CD4-positive, alpha-beta T cell treated with Interleukin-21 for 1 hour (primary cell): ENCODE measurements around the gene SLC25A13.
"Not testable (repeated sequence)": the region's sequence is repeated elsewhere in the genome, so short reads cannot be mapped to it uniquely, and the experiment has no call there.

Experiments used
- DNase-seq: peaks from one replicate; pipeline ENCODE4 v3.0.0-alpha.2; 2020

SLC25A13 gene

DNA sequence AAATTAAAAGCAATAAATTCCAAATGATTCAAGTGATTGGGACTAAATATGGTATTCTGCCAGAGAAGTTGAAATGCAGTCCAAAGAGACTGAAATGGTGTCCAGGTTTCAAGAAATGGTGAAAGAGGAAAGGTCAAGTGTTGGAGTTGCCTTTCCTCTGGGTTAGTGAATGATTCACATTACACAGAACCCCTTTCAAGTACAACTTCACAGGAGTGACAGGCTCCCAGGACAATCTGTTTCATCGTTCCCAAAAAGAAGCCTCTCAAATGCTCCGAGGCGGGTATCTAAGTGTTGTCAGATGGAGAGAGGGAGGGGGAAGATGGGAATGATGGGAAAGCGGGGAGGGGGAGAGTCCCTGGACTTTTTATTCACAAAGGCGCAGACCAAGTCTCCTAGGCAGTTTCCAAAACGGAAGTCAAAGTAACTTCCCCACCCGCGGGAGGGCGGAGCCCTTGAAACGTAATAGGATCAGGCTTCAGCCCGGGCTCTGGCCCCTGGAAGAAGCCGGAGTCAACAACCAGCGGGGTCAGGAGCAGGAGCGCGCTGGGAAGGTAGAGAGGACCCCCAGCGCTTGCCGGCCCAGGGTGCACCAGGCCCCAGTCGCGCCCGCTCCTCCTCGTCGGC, 754 bp downstream of the SLC25A13 start:
- peak; percentile 47 for DNase-seq

DNA sequence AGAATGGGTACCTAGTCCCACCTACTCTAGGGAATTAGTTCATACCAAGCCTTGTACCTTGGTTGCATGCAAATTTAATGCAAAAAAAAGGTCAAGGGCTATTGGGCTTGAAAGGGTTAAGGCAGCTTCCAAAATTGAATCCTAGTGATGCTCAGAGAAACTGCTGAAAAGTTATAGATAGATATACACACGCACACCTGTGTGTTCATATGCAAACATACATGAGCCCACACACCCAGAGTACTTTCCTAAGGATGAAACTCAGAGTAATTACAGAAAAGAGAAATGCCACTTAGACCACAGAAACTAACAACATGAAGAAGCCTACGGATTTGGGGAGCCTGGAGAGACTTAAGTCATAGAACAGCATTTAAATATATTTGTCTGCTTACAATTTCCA, 1.5 kb downstream of the SLC25A13 start:
- DNase-seq = no peak

DNA sequence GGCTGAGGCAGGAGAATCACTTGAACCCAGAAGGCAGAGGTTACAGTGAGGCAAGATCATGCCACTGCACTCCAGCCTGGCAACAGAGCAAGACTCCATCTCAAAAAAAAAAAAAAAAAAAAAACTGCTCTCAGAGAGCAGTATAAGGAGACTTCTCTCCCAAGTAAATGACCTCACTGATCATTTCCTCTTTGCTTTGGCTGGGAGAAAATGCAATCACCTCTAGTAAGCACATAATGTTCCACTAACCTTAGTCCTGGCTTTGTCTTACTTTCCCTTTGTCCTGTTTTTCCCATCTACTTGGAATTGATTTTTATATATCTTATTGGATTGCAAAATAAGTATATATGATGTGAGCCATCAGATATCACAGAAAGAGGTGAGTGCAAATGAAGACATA, 2.5 kb downstream of the SLC25A13 start:
- DNase-seq = no peak

DNA sequence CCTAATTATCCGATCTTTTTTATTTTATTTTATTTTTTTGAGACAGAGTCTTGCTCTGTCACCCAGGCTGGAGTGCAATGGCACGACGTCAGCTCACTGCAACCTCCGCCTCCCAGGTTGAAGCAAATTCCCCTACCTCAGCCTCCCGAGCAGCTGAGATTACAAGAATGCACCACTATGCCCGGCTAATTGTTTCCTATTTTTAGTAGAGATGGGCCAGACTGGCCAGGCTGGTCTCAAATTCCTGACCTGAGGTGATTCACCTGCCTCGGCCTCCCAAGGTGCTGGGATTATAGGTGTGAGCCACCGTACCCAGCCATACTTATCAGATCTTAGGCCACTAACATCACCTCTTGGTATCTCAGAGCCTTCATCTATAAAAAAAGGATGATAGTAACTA, 4.9 kb downstream of the SLC25A13 start:
- no peak for DNase-seq

DNA sequence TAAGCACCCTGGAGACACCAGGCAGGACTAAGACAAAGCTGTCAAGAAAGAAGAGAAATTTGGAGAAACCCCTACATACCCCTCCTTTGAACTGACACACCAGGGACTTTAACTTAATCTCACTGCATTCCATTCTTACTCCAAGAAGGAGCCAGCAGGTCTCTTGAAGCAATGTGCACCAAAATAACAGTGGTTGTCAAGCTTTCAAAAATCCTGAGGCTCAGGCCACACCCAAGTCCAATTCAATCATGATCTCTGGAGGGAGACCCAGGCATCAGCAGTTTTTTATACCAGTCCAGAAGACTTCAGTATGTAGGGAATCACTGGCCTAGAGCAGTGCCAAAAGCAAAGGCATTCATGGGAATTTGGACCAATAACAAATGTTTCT, 6.8 kb downstream of the SLC25A13 start:
- no peak for DNase-seq

DNA sequence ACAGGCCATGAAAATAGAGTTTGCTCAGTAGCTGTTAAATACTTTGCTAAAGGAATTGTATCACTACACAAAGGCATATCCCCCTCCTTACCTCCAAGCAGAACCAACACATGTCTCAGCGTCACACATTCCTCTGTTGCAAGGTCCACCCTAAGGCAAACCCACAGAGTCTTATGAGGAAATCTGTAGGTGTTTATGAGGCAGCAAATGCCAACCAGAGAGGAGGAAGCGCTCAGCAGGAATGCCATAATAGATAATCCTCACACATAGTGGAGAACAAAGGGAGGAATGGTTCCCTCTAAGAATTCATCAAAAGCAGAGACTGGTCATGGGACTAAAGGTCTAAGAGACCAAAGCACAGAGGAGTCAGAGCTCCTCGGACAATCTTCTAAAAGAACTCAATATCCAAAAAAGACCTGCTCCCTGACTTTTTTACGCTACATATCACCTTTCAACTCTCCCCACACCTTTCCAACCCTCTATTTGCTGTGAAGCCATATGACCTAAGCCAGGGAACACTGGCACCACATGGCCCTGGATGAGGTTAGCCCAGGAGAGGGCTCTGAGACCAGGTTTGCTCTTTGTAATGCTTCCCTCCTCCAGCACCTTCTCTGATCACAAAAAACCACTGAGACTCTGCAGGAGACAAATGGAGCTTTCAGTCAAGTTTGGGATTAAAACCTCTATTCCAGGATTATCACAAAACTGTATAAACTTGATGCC, 7.3 kb downstream of the SLC25A13 start:
- DNase-seq = no peak

DNA sequence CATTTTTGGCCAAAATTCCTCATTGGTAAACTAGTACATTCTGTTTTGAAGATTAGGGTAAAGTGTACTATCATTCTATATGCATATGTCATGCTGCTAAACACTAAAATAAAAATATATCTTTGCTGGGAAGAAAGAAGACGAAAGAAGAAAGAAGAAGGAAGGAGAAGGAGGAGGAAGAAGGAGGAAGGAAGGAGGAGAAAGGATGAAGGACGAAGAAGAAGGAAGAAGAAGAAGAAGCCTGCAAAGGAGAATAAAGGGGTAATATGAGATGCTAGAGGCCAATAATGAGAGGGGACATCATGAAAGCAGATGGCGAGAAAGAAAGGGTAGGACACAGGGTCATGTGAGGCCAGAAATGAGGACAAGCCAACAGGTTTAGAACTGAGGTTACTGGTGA, 8.0 kb downstream of the SLC25A13 start:
- no peak for DNase-seq

DNA sequence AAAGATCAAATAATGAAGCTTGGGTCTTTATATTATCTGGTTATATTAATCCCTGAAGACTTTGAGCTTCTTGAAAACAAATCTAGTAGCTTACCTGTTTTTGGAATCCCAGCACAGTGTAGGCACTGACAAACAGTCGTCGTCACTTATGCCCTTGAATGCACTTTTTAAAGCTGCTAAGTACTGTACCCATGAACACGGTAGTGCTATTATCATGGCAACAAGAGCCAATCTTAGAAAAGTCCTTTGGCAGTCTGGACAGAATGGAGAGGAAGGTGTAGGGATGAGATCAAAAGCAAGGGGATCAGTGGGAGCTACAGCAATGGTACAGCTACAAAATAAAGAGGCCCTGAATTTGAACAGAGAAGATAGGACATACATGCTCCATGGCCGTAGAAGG, 9.4 kb downstream of the SLC25A13 start:
- no peak for DNase-seq

DNA sequence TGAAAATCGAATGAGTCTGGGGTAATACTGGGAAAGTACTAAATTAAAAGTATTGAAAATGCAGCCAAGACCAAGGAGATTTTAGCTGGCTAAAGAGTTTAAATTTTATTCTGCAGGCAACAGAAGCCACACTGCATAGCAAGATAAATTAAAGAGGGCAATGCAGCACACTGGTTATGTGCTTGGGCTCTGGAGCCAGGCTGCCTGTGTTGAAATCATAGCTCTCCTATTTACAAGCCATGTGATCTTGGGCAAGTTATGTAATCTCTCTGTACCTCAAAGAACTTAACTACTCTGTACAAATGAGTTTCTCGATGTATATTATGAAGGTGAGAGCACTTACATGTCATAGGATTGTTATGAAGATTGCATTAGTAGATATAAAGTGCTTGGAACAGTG, 9.9 kb downstream of the SLC25A13 start:
- no peak for DNase-seq

DNA sequence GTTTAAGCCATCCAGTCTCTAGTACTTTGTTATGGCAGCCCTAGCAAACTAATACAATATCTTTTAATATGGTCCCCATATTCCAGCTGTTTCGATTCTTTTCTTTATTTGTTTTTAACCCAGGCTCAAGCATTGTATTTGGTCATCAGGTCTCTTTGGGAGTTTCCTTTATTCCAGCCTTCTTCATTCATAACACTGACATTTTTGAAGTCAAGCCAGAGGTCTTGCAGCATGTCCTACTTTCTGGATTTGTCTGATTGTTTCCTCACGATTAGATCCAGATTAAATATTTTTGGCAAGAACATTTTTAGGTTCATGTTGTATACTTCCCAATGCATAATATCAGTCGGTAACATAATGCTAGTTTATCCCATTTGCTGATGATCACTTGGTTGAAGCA, 11.8 kb downstream of the SLC25A13 start:
- no peak for DNase-seq

DNA sequence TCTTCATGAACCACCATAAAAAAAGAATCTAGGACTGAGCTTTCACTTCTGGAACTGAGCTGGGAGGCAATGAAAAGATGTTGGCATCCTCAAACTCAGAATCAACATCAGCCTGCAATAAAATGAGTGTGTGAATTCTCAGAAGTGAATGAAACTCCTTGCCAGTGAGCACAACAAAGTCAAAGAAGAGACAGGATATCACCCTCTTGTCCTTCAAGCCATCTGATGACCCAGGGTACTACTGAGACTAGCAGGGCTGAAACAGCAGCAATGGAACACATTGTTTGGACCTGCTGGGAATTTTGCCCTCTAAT, 13.0 kb downstream of the SLC25A13 start:
- no peak for DNase-seq

DNA sequence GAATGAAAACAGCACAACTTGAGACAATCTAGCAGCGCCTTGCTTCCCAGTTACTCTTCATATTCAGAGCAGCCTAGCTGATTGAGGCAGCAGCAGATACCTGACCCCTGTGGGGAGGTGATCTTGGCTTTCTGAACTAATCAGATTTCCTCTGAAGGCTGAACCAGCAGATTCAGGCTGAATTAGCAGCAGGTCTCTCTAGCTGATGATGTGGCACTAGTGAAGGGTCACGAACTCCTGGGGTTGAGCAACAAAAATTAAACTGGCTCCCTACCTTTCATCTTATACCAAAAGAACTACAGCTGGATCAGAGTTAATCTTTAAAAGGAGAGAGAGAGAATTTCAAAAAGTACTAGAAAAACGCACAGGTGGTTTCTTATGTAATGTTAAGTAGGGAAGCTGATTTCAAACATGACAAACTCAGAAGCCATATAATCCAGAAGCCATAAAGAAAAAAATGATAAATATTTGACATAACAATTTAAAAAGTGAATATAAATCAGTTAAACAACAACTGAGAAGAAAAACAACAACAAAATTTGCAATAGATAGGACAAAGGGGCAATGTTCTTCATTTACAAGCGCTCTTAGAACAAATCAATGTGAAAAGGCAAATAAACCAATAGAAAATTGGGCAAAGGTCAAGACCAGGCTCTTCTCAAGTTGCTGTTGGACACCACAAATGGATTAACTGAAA, 13.5 kb downstream of the SLC25A13 start:
- no peak for DNase-seq

DNA sequence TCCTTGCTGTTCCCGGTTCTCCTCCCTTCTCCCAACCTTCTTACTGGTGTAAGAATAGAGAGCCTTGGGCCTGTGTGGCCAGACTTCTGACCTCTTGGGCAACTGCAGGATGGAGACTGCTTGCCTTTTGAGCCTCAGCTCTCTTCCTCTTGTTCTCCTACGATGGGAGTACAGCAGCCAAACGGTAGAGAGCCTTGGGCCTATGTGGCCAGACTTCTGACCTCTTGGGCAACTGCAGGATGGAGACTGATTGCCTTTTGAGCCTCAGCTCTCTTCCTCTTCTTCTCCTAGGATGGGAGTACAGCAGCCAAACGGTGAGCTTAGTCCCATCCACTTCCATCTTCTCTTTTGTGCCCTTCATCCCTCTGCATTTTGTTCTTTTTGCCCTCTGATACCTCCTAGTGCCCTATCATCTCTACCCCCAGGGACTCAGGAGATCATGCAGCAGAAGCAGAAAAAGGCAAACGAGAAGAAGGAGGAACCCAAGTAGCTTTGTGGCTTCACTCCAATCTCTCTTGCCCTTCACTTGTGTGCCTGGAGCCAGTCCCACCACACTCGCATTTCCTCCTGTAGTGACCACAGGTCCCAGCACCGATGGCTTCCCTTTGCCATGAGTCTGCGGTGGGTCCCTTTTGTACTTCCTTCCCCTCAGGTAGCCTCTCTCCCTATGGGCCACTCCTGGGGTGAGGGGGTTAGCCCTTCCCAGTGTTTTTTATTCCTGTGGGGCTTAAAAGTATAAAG, 15.3 kb downstream of the SLC25A13 start:
- no peak for DNase-seq

DNA sequence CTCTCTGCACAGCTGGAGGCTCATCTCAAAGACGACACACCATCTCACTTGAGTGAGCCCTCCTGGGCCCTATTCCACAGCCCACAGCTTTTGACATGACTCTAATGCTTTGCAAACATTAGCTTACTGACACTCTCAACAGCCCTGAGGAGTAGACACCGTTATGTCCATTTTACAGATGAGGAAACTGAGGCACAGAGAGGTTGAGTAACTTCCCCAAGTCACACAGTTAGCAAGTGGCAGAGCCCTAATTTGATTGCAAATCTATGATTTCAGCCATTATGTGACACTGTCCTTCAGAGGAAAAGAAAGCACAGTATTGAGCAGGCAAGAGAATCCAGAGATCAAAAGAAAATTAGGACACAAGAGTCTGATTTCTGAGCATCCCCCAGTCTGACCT, 16.0 kb downstream of the SLC25A13 start:
- DNase-seq = no peak

DNA sequence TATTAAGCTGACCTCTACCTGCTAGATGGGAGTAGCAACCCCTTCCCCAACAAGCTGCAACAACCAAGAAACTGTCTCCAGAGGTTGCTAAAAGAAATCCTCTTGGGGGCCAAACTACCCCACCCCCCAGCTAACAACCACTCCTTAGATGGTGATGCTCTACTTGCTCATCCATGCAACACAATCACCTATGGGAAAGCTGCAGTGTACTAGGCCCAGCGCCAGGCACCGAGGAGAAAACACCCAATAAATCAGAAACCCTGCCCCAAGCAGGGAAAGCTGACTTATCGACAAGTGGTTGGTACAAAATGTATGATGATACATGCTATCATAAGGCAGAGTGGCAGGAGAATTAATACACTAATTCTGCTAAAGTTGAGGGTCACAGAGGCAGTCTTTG, 17.3 kb downstream of the SLC25A13 start:
- no peak for DNase-seq

DNA sequence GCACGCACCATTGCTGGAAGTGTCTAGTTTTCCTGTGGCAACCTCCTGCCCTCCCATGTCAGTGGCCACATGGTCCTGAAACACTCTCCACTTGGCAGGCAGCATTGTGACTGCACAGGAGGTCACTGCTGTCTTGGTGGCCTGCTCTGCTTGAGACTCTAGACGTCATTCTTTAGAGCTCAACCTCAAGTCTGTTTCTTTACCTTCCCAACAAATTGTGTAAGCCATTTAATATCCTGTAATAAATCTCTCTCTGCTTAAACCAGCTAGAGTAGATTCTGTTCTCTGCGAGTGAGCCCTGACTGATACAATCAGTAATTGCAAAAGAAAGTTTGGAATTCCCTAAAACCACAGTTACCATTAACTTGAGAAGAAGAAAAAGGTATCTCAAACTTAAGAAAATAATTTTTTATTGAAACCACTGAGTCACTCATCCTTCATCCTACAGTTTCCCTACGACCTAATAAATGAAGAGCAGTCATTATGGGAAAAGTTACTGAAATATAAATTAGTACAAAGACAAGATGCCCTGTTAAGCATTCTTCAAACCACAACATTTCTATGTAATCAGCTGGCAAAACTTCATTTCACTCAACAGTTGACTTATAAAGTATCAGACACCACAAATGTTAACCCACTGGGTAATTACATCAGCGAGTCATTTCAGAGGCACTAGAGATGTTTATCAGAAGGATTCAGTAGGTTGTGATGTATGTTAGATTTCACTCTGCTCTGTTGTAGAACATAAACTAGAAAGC, 18.0 kb downstream of the SLC25A13 start:
- no peak for DNase-seq

DNA sequence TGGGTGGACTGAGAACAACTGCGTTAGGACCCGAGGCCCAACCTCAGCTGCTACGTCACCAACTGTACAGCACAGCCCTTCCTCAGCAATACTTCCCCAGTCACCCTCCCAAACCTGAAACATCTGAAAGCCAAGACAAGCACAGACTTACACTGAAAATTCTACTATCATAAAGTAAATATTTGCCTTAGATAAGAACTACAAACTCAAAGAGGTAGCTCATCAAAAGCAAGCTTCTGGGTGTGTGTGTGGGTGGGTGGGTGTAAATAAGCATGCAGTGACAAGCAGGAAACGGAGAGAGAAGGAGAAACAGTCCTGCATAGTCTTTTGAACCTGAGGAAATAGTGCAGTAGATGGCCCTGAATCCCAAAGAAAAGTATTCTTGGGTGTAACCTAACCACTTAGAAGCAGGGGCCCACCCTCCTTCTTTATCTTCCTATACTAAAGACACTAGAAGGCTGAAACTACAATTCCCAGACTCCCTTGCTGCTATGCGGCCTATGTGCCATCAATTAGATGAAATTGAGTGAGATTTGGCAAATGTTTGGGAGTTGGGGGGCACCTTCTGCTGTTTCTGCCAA, 18.7 kb downstream of the SLC25A13 start:
- DNase-seq = no peak

DNA sequence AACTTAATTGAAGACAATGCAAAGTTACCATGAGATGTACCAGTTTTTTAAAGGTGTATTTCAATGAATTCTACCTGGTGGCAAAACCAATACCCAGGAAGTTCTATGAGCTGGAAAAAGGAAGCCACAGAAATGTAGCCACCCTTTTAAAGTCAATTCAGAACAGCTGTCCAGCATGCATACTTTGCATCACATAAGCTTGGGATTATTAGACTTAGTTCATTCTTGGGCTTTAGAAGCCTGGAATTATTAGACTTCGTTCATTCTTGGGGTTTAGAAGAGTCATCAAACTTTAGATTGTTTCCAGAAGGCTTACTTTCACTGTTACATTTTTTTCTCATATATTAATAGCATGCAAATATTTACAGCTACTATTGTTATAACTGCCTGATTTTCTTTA, 20.9 kb downstream of the SLC25A13 start:
- no peak for DNase-seq

DNA sequence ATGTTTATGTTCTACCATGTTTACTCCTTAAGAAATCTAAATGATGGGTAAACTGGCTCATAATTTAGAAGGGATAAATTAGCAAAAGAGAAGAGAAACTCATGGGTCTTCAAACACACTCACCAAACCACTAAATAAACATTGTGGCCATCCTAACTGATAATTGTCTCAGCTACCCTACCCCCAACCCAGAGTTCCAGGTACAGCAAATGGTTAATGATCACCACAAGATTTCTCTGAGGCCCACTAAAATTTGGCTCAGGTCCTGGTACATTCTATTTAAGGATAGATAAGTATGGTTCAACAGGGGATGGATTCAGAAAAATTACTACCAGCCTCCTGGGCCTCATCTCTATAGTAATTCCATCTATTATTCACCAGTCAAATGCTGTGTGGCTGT, 21.4 kb downstream of the SLC25A13 start:
- no peak for DNase-seq

DNA sequence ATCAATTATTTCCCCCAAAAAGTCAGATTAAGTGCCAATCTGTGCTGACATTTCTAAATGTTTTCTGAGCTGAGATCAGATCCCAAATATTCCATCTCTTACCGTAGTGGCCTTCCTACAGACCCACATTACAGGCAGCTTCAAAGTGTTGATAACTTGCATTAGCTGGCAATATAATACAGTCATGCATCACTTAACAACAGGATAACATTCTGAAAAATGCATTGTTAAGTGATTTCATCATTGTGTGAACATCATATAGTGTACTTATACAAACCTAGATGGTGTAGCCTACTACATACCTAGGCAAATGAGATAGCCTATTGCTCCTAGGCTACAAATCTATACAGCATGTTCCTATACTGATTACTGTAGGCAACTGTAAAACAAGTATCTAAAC, 22.4 kb downstream of the SLC25A13 start:
- no peak for DNase-seq

DNA sequence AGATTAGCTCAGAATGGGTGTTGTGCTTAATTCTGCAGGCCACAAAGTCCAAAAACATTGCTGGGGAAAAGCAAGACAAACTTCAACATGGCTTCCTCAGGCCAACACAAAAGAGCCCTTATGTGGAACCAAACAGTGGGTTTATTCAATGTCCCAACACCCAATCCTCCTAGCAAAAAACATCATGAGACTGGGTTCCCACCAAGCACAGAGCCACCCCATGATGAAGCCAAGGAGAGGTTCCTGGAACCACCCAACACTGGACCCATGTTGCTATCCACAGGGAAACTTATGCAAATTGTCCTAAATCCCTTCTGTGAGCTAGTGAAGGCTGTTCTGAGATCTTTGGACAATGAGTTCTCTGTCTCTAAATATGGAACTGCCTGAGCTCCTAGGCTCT, 24.0 kb downstream of the SLC25A13 start:
- DNase-seq = no peak

DNA sequence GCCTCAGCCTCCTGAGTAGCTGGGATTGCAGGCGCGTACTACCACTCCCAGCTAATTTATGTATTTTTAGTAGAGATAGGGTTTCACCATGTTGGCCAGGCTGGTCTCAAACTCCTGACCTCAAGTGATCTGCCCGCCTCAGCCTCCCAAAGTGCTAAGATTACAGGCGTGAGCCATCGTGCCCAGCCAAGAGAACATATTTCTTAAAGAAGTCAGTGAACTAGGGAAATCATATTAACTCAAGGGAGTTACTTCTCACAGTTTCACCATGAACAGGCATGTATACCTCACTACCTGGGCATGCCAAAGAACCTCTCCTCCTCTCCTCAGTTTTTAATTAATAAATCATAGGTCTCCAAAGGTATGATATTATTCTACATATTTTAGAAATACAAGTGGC, 24.5 kb downstream of the SLC25A13 start:
- not testable (repeated sequence) for DNase-seq

DNA sequence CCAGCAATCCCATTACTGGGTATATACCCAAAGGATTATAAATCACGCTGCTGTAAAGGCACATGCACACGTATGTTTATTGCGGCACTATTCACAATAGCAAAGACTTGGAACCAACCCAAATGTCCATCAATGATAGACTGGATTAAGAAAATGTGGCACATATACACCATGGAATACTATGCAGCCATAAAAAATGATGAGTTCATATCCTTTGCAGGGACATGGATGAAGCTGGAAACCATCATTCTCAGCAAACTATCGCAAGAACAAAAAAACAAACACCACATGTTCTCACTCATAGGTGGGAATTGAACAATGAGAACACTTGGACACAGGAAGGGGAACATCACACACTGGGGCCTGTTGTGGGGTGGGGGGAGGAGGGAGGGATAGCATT, 28.0 kb downstream of the SLC25A13 start:
- DNase-seq = not testable (repeated sequence)
